ENCODE measurements around the gene SZRD1.
"Not testable (repeated sequence)": the region's sequence is repeated elsewhere in the genome, so short reads cannot be mapped to it uniquely, and the experiment has no call there.

Gene SZRD1, protein sequence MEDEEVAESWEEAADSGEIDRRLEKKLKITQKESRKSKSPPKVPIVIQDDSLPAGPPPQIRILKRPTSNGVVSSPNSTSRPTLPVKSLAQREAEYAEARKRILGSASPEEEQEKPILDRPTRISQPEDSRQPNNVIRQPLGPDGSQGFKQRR

DNA sequence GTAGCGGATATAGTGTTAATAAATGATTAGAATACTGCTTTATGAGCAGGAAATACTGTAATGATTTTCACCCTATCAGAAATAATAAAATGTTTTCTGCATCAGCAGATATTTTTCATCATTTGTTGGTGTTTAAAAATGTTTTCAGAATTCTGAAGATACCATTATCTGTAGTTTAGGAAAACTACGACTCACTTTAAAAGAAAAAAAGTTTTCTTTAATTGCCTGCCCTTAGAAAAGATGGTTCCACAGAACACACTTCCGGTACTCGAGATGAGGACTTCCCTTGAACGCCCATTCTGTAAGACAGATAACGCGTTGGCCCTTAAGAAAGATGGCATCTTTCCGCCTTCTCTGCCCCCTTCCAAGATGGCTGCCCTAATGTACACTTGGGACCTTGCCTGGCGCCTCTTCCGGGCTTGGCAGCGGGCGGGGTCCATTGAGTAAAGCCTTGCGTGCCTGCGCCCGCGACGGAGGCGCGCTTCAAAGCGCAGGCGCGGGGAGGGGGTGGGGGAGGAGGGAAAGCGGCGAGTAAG, at the start of gene SZRD1:
TSS of gene SZRD1 (plus strand) at position 521 of the 536 bp plus-strand sequence. CDS start 16 bp downstream, outside the sequence.
- Histone ChIP-seq H3K4me1 (peaks cover 54% of the 10 kb centered on the region), H3K36me3 (peaks cover 12% of the 10 kb centered on the region; the same call in 1 of the 2 replicates), H3K4me2 (peak within 1 kb of the TSS; percentile 95), H3K9ac (peak within 1 kb of the TSS; percentile 94), H4K20me1 (peaks cover 44% of the 10 kb centered on the region), H3K4me3 (peak within 1 kb of the TSS; percentile 81), H3K9me3 (no peaks in the 10 kb centered on the region), H3K27me3 (no peaks in the 10 kb centered on the region), H3K27ac (peak within 1 kb of the TSS; percentile 97)
- TF ChIP-seq Cebpa-rat (IDR thresholded peaks at IDR 0.05), result no peak

DNA sequence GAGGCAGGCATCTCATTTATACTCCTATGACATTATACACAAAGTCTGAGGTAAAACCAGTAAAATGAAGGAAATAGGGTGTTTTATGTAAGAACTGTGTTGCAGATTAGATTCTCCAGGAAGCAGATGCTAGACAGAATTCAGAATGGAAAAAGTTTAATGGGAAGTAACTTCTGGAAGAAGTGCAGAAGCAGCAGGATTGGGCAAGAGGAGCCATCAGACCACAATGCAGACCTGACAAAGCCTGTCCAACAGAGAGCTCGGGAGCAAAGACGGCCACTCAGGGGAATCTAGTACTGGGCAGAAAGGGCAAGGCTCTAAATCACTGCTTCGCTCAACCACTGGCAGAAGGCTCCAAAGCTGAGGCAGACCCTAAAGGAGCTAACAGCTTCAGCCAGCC, 48.5 kb upstream of the SZRD1 start:
- no peak overlapping the region for H3K9ac ChIP-seq
- H3K4me1 ChIP-seq, result 0 out of 2 replicates have a peak, but pooled peaks cover 7% of the 10 kb centered on the region
- TF ChIP-seq Cebpa-rat (IDR thresholded peaks at IDR 0.05), result no peak
- no peaks in the 10 kb centered on the region for H3K27me3 ChIP-seq
- H3K4me3 ChIP-seq, result no peak overlapping the region
- no peak overlapping the region for H3K4me2 ChIP-seq
- H4K20me1 ChIP-seq, result peaks cover 93% of the 10 kb centered on the region
- peaks cover 38% of the 10 kb centered on the region for H3K36me3 ChIP-seq
- H3K9me3 ChIP-seq, result no peaks in the 10 kb centered on the region
- no peak overlapping the region for H3K27ac ChIP-seq

DNA sequence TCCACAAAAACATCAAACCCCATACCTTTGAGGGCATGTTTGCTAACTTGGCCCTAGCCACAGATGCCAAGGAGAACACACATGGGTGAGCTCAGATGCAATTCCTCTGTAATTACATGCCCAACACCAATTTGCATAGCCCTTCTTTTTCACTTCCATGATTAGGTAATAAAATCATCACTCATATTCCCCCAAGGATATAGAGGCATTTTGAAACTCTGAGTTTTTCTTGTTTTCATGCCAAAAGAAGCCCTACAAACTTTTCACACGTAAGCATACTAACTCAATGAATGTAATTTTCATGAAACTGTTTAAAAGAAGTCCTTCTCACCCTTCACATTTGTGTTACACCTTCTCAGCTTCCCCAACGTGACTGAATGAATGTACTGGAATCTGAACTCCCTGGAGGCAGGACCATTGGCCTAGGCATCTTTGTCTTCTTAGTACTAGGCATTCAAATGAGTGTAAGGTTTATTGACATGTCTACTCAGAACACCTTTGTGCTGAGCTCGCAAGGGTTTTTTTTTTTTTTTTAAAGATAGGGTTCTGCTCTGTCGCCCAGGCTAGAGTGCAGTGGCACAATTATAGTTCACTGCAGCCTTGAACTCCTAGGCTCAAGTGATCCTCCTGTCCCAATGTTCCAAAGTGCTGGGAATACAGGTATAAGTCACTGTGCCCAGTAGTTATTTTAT, 45.7 kb upstream of the SZRD1 start:
- no peak overlapping the region for H3K27ac ChIP-seq
- H3K4me1 ChIP-seq, result 0 out of 2 replicates have a peak, but pooled peaks cover 7% of the 10 kb centered on the region
- TF ChIP-seq Cebpa-rat (IDR thresholded peaks at IDR 0.05), result no peak
- no peak overlapping the region for H3K4me3 ChIP-seq
- H3K36me3 ChIP-seq, result peaks cover 25% of the 10 kb centered on the region; the same call in 1 of the 2 replicates
- no peaks in the 10 kb centered on the region for H3K27me3 ChIP-seq
- no peak overlapping the region for H3K4me2 ChIP-seq
- H3K9ac ChIP-seq, result no peak overlapping the region
- H3K9me3 ChIP-seq, result no peaks in the 10 kb centered on the region
- peaks cover 98% of the 10 kb centered on the region for H4K20me1 ChIP-seq

DNA sequence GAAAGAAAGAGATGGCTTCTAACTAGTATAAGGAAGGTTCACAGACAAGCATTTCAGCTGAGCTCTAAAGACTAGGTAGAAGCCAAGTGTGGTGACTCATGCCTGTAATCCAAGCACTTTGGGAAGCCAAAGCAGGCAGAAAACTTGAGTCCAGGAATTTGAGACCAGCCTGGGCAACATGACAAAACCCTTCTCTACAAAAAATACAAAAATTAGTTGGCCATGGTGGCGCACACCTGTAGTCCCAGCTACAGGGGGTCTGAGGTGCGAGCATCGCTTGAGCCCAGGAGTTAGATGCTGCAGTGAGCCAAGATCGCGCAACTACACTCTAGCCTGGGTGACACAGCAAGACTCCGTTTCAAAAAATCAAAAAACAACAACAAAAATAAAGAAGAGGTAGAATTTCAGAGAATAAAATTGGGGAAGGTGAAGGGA, 42.6 kb upstream of the SZRD1 start:
- H3K9ac ChIP-seq, result no peak overlapping the region
- no peak overlapping the region for H3K4me2 ChIP-seq
- peaks cover 98% of the 10 kb centered on the region for H4K20me1 ChIP-seq
- no peaks in the 10 kb centered on the region for H3K9me3 ChIP-seq
- H3K27ac ChIP-seq, result no peak overlapping the region
- no peaks in the 10 kb centered on the region for H3K27me3 ChIP-seq
- peaks cover 33% of the 10 kb centered on the region for H3K36me3 ChIP-seq
- H3K4me3 ChIP-seq, result no peak overlapping the region
- 0 out of 2 replicates have a peak, but pooled peaks cover 7% of the 10 kb centered on the region for H3K4me1 ChIP-seq
- no peak for TF ChIP-seq Cebpa-rat (IDR thresholded peaks at IDR 0.05)

DNA sequence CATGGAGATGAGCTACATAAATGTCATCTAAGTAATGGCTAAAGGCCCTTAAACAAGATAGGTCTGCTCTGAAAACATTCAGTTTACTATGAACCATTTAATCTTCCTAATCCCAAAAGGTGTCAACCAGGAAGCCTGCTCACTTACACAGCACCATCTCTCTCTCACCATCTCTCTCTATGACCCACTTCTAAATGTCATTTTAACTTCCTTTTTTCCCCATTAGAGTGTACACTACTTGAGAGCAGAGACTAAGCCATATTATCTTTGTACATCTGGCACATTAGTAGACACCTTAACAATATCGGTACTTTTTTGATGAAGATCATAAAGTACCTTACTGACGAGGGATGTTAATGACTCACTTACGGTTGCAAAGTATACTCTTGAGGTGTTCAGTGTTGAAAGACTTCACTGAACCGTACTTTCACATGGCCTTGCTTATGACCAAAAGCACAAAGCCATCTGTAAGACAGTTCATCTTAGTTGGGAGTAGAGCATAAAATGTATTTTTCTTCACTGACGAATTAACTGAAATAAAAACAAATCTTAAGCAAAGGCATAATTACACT, 40.1 kb upstream of the SZRD1 start:
- Histone ChIP-seq H3K9ac (no peak overlapping the region), H3K27me3 (no peaks in the 10 kb centered on the region), H3K9me3 (no peaks in the 10 kb centered on the region), H3K27ac (no peak overlapping the region), H4K20me1 (peaks cover 94% of the 10 kb centered on the region), H3K36me3 (peaks cover 52% of the 10 kb centered on the region), H3K4me1 (0 out of 2 replicates have a peak, but pooled peaks cover 2% of the 10 kb centered on the region), H3K4me2 (no peak overlapping the region), H3K4me3 (no peak overlapping the region)
- no peak for TF ChIP-seq Cebpa-rat (IDR thresholded peaks at IDR 0.05)

DNA sequence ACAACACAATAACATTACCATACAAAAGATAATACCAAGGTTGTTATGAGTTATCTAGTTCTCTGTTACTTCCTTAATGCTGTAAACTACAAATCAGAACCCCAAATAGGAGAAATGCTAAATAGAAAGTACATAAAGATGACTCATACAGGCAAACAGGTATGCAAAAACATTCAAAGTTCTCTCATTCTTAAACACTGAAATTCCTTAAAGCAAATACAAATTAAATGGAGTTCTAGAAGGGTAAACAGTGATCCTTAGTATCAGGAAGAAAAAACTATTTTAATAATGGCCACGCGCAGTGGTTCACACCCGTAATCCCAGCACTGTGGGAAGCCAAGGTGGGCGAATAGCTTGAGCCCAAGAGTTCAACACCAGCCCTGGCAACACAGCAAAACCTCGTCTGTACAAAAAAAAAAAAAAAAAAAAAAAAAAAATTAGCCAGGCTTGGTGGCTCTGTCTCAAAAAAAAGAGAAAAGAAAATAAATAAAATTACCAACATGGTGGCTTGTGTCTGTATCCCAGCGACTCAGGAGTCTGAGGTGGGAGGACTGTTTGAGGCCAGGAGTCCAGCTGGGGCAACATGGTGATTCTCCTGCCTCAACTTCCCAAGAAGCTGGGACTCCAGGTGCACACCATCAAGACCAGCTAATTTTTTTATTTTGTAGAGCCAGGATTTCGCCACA, 32.2 kb upstream of the SZRD1 start:
- H3K9ac ChIP-seq, result no peak overlapping the region
- H3K36me3 ChIP-seq, result peaks cover 29% of the 10 kb centered on the region
- no peaks in the 10 kb centered on the region for H3K27me3 ChIP-seq
- peaks cover 95% of the 10 kb centered on the region for H4K20me1 ChIP-seq
- no peak overlapping the region for H3K27ac ChIP-seq
- TF ChIP-seq Cebpa-rat (IDR thresholded peaks at IDR 0.05), result no peak
- H3K4me2 ChIP-seq, result 0 out of 2 replicates have a peak overlapping the region, but pooled peaks have one; percentile 10
- no peak overlapping the region for H3K4me3 ChIP-seq
- peaks cover 14% of the 10 kb centered on the region for H3K4me1 ChIP-seq
- no peaks in the 10 kb centered on the region for H3K9me3 ChIP-seq

DNA sequence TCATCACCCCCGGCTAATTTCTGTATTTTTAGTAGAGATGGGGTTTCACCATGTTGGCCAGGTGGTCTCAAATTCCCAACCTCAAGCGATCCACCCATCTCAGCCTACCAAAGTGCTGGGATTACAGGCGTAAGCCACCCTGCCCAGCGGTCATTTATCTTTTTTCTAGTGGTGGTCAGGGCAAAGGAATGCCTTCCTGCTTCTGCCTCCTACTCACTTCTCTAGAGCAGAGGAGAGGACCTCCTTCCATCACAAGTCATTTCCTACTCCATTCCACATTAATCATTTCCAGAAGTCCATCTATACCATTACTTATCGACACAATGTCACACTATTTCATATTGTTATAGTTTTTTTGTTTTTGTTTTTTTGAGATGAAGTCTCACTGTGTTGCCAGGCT, 28.1 kb upstream of the SZRD1 start:
- H4K20me1 ChIP-seq, result peaks cover 99% of the 10 kb centered on the region
- peaks cover 29% of the 10 kb centered on the region for H3K36me3 ChIP-seq
- no peak for TF ChIP-seq Cebpa-rat (IDR thresholded peaks at IDR 0.05)
- no peak overlapping the region for H3K27ac ChIP-seq
- H3K9me3 ChIP-seq, result no peaks in the 10 kb centered on the region
- no peaks in the 10 kb centered on the region for H3K27me3 ChIP-seq
- peaks cover 14% of the 10 kb centered on the region for H3K4me1 ChIP-seq
- no peak overlapping the region for H3K4me2 ChIP-seq
- H3K9ac ChIP-seq, result no peak overlapping the region
- no peak overlapping the region for H3K4me3 ChIP-seq

DNA sequence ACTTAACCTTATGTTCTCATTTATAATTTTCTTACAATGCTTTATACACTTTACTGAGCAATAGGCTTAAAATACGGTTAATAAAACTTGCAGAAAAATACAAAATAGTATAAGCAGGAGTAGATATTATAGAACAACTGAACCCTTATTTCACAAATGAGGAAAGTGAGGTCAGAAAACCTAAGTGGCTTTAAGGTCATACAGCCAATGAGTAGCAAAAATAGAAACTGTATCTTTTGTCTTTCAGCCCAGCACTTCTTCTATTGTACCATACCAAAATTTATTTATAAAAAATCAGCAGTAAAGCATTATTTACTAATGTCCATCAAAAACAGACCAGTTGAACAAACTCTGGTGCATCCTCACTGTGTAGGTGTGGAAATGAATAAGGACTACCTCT, 26.4 kb upstream of the SZRD1 start:
- TF ChIP-seq Cebpa-rat (IDR thresholded peaks at IDR 0.05), result no peak
- no peak overlapping the region for H3K9ac ChIP-seq

DNA sequence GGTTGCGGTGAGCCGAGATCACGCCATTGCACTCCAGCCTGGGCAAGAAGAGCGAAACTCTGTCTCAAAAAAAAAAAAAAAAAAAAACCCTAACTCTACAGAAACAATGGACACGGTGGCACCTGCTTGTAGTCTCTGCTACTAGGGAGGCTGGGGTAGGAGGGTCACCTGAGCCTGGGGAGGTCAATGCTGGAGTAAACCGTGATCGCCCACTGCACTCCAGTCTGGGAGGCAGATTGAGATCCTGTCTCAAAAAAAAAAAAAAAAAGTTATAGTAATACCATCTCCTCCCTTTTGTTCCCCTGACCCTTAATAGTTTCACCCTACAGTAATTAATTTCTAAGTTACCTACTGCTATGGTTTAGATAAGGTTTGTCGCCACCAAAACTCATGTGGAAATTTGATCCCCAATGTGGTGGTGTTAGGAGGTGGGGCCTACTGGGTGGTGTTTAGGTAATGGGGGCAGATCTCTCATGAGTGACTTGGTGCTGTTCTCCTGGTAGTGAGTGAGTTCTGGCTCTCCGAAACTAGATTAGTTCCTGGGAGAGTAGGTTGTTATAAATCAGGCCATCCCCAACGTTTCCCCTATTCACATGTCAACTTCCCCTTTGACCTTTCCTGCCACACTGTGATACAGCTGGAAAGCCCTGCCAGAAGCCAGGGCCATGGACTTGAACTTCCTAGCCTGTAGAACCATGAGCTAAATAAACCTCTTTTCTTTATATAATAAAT, 24.5 kb upstream of the SZRD1 start:
- H3K27me3 ChIP-seq, result no peaks in the 10 kb centered on the region
- H3K9ac ChIP-seq, result no peak overlapping the region
- H3K36me3 ChIP-seq, result peaks cover 29% of the 10 kb centered on the region
- H4K20me1 ChIP-seq, result peaks cover 99% of the 10 kb centered on the region
- no peaks in the 10 kb centered on the region for H3K4me1 ChIP-seq
- no peaks in the 10 kb centered on the region for H3K9me3 ChIP-seq
- TF ChIP-seq Cebpa-rat (IDR thresholded peaks at IDR 0.05), result no peak
- no peak overlapping the region for H3K4me3 ChIP-seq
- H3K4me2 ChIP-seq, result no peak overlapping the region
- H3K27ac ChIP-seq, result no peak overlapping the region

More for the DNA sequence above, 26.4 kb upstream of the SZRD1 start:
- Histone ChIP-seq H3K9me3 (no peaks in the 10 kb centered on the region), H3K4me2 (no peak overlapping the region), H4K20me1 (peaks cover 99% of the 10 kb centered on the region), H3K36me3 (peaks cover 23% of the 10 kb centered on the region), H3K27ac (no peak overlapping the region), H3K4me1 (peaks cover 7% of the 10 kb centered on the region), H3K27me3 (no peaks in the 10 kb centered on the region), H3K4me3 (no peak overlapping the region)

DNA sequence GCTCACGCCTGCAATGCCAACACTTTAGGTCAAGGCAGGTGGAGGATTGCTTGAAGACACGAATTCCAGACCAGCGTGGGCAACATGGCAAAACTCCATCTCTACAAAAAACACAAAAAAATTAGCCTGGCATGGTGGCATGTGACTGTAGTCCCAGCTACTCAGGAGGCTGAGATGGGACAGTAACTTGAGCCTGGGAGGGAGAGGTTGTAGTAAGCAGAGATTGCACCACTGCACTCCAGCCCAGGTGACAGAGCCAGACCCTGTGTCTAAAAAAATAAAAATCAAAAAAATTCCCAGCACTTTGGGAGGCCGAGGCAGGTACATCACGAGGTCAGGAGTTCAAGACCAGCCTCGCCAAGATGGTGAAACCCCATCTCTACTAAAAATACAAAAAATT, 23.8 kb upstream of the SZRD1 start:
- H3K4me2 ChIP-seq, H3K9ac ChIP-seq, H3K9me3 ChIP-seq, H3K4me1 ChIP-seq, H3K27me3 ChIP-seq, H3K27ac ChIP-seq, H3K4me3 ChIP-seq: not testable (repeated sequence)
- H4K20me1 ChIP-seq, result peaks cover 99% of the 10 kb centered on the region
- H3K36me3 ChIP-seq, result peaks cover 29% of the 10 kb centered on the region
